Vagina (tissue), 2 donors: ENCODE results near the gene ARPP21.

Source experiments
- CTCF ChIP-seq, 3 experiments: fragments of 450-650 bp in 2 of 3; fragments of 200-600 bp in 1 of 3; sonication (generic) in 1 of 3; IDR thresholded peaks; one replicate each; pipeline ENCODE4 v1.5.1; 2017 to 2019; ENCODE audit warnings: antibody characterized with exemption in 3 of 3, mild to moderate bottlenecking in 2 of 3, moderate library complexity in 2 of 3
- POLR2A ChIP-seq, 2 donors: fragments of 450-650 bp; IDR thresholded peaks; one replicate each; pipeline ENCODE4 v1.6.1; 2017; ENCODE audit warnings: antibody characterized with exemption in 2 of 2, mild to moderate bottlenecking in 2 of 2, moderate library complexity in 2 of 2
- POLR2AphosphoS5 ChIP-seq, 2 donors: sonication (generic); formaldehyde crosslinking; IDR thresholded peaks; one replicate each; pipeline ENCODE4 v1.9.0; 2017; ENCODE audit warnings: antibody characterized with exemption in 2 of 2, mild to moderate bottlenecking in 2 of 2, low read depth in 1 of 2; ENCODE audit not compliant: insufficient read depth in 1 of 2

DNA sequence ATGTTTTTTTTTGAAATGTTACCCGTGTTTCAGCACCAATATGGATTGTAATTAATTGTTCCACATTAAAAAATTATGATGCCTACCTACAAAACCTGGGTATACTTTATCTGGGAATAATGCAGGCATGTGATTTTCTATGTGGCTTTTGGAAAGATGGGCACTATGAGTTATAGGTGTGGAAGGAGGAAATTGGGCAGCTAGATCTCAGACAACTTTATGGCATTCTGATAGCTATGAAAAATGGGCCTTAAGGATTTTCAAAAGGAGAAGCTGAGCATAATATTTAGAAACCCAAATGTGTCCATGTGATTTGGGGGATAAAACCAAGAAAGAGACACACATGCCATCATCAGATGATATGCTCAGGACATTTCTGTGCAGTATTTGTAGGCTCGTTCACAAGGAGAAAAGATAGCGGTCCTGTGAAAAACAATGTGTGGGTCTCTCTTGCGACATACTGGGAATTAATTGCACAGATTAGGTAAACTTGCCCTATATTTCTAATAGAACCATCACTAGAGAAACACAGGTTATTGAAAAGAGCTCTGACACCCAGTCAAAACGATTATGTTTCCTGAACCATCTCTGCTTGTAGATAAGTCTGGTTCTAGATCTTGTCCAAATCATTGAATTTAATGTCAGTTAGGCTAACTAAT, 35.3 kb downstream of the ARPP21 start:
- TF ChIP-seq CTCF (IDR thresholded peaks at IDR 0.05) (no peak), POLR2A (IDR thresholded peaks at IDR 0.05) (no peak), POLR2AphosphoS5 (IDR thresholded peaks at IDR 0.05; ENCODE audit: insufficient read depth in 1 of 2, low read depth in 1 of 2) (no peak)
